Stimulated activated CD8-positive, alpha-beta memory T cell treated with anti-CD3 and anti-CD28 coated beads, Interleukin-15, amount 100 ng/mL, for 4 hours (primary cell): ENCODE results near the gene BSX.

ENCODE experiments used
- DNase-seq, 2 donors: peaks; one replicate each; pipeline ENCODE4 v3.0.0-alpha.2; 2020; ENCODE audit warnings: low read depth in 2 of 2

The BSX gene

DNA sequence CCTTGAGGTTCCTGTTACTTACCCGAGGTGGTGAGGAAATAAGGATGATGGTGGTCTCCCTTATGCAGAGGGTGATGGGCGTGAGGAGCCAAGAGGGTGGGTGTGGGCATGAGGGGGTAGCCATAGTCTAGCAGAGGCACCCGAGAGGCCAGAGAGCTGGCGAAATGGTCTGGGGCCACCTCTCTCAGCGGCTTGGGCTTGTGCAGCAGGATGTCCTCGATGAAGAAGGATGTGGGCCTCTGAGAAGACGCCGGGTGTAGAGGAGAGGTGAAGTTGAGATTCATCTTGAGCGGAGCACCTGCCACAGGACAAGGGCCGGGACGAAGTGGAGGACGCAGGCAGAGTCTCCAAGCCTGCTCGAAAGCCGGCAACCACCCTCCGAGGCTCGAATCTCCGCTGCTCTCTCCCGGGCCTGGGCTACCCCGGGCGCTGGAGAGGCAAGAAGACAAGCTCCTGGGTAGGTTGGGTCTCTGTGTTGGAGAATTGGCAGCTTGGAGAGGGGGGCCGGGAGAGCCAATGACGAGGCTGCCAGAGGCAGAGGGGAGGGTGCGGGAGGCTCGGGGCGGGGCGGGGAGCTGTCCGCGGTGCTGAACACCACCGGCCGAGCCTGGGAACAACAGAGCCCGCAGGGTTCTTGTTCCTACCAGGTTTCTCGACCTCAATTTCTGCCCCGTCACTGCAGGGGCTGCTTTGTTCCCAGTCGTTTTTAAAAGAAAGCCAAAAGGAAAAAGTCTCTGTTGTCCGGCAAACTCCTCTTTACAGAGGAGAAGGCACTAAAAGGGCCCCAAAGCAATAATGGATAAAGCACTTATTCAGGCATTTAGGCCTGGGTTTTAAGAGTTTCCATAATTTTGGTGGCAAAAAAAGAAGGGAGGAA lies at the start of gene BSX:
TSS of gene BSX (minus strand) at position 447 of the 877 bp plus-strand sequence. CDS start at position 284, 163 bp downstream.
- peak in 1 of 2 donors; percentile 10 for DNase-seq

GRCh38 chr11:123030517-123030916 lies 48.9 kb upstream of the BSX start:
- DNase-seq, result no peak

DNA sequence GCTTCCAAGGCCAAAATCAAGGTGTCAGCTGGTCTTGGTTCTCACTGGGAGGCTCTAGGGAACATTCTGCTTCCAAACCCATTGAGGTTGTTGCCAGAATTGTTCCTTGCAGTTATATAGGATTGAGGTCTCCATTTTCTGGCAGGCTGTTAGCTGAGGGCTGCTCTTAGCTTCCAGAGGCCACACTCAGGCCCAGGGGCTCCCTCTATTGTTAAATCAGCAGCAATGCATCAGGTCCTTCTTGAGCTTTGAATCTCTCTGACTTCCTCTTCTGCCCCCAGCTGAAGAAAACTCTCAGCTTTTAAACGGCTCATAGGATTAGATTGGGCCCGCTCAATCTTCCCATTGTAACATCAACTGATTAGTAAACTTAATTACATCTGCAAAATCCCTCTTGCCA lies 39.3 kb upstream of the BSX start:
- DNase-seq, result no peak

DNA sequence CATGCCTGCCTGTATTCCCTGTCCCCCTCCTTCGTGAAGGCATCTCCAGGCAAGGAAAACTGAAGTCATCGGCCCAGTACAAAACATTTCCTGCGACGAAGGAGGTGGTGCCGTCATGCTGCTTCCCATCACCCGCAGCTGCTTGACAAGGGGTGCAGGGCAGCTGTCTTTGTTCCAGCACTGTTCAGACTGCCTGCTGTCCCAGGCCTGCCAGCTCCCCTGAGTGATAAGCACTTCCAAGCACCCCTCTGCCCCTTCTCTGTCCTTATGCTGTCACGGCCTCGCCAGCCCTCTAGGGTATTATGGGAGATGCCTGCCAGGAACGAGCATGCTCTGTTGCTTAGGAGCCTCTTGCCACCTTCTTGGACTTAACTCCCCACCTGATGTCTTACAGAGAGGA lies 37.1 kb upstream of the BSX start:
- no peak for DNase-seq

DNA sequence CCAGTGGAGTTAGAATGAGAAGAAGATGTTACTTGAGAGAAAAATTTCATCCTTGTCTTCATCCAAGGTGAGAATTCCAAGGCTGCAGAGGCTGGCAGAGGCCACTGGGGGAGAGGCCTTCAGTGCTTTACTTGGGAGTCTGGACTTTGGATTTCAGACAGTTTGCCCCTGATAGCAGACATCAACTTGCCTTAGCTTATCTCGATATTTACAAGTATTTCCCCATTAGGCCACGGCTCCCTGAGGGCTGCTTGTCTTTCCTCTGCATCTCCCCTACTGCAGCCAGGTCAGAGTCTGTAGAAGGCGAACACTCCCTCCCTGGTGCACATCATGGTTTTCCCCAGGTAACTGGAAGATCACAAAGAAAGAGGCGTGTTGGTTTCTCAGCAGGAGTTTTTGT lies 29.9 kb upstream of the BSX start:
- no peak for DNase-seq

DNA sequence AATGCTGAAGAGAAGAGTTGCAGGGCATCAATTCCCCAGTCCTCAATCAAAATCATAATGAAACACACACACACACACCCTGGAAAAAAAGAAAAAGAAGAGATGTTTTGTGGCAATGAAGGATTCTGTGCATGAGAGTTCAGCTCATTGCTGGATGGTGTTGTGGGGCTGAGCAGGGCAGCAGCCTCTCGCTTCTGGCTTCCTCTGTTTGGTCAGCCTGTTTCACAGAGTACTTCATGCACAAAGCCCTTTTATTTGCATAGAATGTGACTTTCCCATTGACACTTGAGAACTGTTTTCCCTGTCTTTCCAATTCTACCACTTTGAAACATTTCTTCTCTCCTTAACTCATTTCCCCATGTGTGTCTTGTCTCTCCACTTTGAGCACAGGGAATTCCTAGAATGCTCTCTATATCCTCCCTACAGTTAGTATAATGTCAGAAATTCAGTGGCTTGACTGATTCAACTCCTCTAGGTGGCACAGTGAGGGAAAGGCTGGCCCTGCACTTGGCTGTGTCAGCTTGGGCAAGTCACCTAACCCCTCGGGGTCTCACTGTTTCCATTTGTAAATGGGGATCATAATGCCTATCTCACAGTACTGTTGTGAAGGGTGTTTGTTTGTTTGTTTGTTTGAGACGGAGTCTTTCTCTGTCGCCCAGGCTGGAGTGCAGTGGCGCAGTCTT lies 25.4 kb upstream of the BSX start:
- no peak for DNase-seq

GRCh38 chr11:123000721-123001120 lies 19.1 kb upstream of the BSX start:
- no peak for DNase-seq

GRCh38 chr11:122998727-122999366 lies 17.2 kb upstream of the BSX start:
- no peak for DNase-seq

DNA sequence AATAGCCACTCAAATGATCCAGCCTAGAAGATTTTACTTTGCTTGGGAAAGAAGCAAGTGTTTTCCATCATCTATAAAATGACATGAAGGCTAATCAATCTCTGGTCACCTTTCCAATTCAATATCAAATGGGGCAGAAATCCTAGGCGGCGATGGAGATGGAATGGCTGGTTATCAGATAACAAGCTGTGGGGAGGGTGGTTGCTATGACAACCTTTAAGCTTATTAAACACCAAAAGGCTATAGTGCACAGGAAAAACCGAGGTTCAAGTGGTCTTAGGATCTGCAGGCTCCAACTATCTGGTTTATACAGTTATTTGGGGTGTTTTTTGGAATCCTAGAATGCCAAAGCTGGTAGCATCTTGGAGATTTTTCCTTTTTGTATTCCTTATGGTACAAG lies 13.9 kb upstream of the BSX start:
- DNase-seq, result no peak

- no peak for DNase-seq
Observed at GRCh38 chr11:122984186-122985011, 2.8 kb upstream of the BSX start.

- no peak for DNase-seq
Observed at GRCh38 chr11:122983438-122984185, 2.0 kb upstream of the BSX start.

DNA sequence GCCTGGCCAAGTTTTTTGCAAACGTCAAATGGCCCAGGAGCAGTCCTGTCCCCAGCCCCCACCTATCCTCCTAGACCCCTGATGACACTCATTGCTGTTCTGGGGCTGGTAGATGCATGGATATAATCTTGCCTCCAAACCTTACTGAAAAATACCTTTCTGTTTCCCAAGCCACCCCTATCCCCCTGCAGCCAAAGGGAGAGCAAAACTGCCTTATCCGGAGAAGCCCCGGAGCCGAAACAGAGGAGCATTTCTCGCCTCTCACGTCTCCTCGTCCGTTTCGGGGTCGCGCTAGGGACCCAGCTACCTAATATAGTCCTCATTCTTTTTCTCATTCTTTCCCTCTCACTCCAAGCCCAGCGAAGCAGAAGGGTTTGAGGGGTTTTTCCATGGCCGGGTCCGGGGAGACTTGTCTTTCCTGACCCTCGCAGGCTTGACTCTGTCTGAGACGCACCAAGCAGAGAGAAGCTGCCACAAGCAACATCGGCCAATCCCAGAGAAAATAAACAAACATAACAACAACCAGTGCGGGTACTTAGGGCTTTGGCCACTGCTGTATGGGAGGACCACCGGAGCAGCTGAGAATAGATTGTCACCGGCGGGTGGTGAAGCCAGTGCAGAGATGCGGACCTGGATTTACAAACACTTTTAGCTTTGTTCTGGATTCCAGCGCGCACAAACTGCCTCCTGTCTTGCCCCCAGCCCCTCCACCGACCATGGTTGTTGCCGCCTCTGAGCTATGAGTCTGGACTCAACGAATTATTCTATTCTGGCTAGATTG lies 1.6 kb downstream of the BSX start:
- no peak for DNase-seq

DNA sequence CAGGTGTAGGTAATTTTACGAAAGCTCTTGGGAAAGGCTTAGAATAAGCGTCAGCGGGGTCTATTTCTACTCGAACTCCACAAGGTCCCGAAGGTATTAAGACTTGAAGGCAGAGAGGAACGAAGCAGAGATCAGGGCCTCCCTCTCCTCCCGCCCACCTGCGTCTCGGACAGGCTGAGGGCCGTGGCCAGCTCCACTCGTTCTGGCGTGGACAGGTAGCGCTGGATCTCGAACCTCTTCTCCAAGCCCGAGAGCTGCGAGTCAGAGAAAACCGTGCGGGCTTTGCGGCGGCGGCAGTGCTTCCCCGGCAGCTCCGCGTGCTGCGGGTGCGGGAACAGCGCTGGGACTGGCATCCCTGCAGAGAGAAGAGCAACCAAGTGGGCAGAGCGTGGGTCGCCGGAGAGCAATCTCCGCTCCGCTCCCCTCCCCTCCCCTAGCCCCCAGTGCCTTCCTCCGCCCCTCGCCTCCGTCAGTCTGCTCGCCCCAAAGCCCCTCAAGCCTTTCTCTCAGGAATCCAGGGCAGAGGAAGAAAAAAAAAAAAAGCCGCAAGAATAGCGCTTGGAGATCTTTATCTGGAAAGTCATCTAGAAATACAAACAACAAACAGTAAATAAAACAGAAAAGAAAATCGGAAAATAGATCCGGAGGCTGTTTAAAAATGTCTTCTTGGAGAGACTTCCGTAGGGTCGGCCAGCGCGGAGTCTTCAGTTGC lies 2.4 kb downstream of the BSX start:
- DNase-seq, result no peak

DNA sequence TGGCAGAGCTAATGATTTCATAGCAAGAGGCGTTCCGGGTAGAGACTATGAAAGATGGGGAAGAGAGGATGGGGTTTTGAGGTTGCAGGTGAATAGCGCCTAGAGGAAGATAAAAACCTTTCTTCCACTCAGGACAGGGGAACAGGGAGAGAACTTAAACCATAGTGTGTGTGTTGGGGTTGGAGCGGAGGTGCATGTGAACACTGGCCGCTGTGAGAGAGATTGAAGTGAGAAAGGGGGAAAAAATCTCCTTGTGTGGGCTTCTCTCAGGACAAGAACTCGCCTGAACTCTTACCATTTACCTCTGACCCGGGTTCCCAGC lies 3.4 kb downstream of the BSX start:
- no peak for DNase-seq

DNA sequence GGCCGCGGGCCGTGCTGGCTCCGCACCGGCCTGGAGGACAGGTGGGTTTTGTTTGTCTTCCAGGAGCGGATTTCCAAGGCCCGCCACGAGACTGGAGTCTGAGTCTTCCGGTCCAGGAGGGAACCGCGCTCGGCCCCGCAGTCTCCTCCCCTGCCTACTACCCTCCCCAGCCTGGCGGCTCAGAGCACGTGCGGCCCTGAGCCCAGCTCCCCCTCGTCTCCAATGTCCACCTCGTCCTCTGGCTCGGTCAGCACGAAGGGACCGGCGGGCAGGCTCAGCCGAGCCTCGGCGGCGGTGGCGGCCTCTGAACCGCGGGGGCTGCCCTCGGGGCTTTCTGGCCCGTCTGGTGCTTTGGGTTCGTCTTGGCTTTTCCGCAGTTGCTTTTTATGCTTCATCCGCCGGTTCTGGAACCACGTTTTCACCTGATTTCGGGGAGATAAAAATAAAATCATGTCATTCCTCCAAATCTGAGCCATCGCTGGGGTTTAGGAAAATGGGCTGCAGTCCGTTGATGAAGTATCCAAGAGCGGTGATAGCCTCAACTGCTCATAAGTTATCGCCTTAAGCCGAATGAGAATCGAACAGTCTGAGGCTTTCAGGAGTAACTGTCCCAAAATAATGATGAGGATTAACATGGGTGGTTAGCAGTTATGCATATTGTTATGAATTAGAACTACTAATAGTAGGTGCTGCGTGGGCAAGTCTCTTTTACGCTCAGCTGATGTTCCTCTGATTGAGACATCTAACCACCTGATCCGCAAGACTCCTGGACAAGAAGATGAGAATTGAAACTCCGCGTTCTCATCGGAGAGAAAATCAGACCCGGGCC lies 4.0 kb downstream of the BSX start:
- no peak for DNase-seq

GRCh38 chr11:122976734-122977469 lies 4.7 kb downstream of the BSX start:
- DNase-seq, result no peak

- DNase-seq, result no peak
Observed at GRCh38 chr11:122976061-122976733, 5.4 kb downstream of the BSX start.

GRCh38 chr11:122963961-122964360 lies 17.7 kb downstream of the BSX start:
- DNase-seq, result no peak
